HG02642 (cell line): Measurements from ENCODE around the gene MTHFSD.

Source experiments
- ATAC-seq: cut with Tn5 transposase; IDR thresholded peaks from one replicate; pipeline ENCODE4 v1.9.1; 2021; ENCODE audit warnings: mild to moderate bottlenecking; ENCODE audit not compliant: unreplicated experiment, poor library complexity

Gene MTHFSD

DNA sequence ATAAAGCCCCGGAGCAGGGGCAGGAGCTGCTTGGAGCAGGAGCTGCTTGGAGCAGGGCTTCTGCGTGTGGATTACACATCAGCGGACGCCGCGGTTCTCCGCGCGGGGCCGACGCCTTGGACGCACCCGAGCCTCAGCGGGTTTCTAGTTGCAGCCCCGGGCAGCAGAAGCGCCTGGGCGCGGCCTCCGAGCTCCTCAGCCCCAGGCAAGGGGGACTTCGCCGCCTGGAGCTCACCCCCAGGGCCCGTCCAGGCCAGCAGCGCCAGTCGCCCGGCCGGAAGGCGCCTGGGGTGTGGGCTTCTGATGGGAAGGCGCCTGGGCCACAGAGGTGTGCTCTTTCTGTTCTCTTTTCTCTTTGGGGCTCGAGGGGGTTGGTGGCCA, 38.4 kb downstream of the MTHFSD start:
- ATAC-seq = no peak

- no peak for ATAC-seq
These were observed 39.0 kb downstream of the MTHFSD start for GRCh38 chr16:86515777-86516622.

DNA sequence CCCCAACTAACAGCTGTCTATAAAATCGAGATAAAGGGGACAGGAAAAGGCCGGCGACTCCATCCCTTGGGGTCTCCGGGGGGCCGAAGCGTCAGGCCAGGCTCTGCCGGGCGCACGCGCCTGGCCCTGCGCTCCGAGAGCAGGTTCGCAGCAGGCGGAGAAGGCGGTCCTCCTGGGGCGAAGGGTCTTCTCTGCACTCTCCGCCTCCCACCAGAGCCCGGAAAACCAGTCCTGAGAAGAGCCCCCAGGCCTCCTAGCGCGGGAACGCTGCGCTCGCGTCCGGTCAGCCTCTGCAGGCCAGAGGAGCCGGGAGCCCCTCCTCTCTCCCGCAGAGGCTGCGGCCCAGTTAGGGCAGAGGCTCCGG, 39.6 kb downstream of the MTHFSD start:
- ATAC-seq = no peak

- no peak for ATAC-seq
These were observed 40.3 kb downstream of the MTHFSD start for GRCh38 chr16:86514481-86515376.

- no peak for ATAC-seq
These were observed 41.4 kb downstream of the MTHFSD start for GRCh38 chr16:86513471-86514277.

DNA sequence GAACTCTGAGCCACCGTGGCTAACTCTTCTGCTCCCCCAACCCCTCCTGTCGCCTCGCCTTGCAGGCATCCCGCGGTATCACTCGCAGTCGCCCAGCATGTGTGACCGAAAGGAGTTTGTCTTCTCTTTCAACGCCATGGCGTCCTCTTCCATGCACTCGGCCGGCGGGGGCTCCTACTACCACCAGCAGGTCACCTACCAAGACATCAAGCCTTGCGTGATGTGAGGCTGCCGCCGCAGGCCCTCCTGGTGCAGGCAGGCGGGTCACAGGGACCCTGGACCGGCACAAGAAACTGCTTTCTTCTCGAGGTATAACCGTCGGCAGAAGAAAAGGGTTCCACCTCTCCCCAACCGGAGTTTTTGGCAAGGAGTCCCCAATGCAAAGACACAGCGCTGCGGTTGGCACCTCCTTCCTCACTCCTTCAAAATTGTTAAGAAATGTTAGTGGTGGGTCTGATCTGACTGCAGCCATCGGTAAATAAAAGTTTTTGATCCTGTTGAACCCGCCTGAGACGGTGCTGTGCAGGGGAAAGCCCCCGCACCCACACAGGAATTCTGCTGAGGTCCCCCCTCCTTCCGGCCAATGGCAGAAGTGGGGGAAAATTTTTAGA, 42.1 kb downstream of the MTHFSD start:
- no peak for ATAC-seq

DNA sequence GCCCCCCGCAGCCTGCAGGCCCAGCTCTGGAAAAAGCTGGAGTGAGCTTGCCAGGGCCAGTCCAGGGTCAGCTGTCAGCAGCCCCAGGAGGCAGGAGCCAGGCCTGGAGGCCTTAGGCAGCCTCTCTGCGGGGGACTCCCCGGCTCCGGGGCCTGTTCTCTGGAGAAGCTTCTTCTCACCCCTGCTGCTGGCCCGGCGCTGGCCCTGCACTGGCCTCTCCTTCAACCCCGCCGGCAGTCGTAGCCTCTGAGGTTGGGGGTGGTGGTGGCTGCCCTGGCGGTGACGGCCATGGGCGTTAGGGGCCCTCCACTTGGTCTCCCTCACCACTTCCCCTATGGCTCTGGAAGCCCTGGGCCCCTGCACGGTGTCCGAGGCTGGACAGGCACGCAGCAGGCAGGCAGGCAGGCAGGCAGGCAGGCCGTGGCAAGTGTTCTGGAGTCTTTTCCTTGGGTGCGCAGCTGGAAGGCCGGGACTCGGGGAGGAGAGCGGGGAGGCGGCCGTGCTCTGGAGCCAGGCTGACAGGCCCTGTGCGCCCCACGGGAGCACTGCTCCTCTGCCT, 42.7 kb downstream of the MTHFSD start:
- ATAC-seq = no peak

DNA sequence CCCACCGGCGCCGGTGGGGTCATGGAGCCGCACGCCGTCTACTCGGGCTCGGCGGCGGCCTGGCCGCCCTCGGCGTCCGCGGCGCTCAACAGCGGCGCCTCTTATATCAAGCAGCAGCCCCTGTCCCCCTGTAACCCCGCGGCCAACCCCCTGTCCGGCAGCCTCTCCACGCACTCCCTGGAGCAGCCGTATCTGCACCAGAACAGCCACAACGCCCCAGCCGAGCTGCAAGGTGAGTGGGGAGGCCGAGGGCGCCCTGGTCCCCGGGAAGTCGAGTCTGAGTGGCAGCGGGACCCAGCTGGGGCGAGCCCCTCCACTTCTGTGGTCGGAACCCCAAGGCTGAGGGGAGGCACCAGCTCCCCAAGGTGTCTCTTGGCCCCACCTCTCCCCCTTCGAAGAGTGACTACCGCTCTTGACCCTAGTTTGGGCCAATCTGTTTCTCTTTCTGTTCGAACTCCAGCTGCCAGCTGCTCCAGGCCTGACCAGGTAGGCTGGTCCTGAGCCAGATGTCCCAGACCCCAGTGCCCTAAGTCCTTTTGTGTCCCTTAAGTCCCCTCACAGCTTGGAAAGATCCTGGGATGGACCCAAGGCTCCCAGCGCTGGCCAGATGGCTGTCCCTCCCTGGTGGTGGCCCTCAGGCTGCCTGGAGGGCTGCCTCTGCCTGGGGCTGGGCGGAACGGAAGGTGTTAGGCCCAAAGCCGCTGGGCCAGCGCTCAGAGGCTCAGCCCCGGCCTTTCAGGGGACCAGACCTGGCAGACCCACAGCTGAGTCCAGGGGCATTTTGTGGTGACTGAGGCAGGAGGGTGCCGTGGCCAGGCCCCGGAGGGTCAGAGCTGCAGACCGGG, 43.5 kb downstream of the MTHFSD start:
- no peak for ATAC-seq

DNA sequence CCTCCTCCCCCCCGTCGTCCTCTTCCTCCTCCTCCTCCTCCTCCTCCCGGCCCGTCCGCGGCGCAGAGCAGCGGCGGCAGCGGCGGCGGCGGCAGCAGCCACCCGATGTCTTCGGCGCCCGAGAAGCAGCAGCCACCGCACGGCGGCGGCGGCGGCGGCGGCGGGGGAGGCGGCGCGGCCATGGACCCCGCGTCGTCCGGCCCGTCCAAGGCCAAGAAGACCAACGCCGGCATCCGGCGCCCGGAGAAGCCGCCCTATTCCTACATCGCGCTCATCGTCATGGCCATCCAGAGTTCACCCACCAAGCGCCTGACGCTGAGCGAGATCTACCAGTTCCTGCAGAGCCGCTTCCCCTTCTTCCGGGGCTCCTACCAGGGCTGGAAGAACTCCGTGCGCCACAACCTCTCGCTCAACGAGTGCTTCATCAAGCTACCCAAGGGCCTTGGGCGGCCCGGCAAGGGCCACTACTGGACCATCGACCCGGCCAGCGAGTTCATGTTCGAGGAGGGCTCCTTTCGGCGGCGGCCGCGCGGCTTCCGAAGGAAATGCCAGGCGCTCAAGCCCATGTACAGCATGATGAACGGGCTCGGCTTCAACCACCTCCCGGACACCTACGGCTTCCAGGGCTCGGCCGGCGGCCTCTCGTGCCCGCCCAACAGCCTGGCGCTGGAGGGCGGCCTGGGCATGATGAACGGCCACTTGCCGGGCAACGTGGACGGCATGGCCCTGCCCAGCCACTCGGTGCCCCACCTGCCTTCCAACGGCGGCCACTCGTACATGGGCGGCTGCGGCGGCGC, 44.4 kb downstream of the MTHFSD start, which contains the start of gene FOXF1:
Gene FOXF1 (plus strand): TSS at position 63 of the 797 bp plus-strand sequence. CDS start 43 bp downstream, at position 106.
- ATAC-seq = no peak

GRCh38 chr16:86509759-86510464, 45.1 kb downstream of the MTHFSD start:
- no peak for ATAC-seq

GRCh38 chr16:86508947-86509758, 45.9 kb downstream of the MTHFSD start:
- ATAC-seq = no peak

GRCh38 chr16:86508028-86508946, 46.7 kb downstream of the MTHFSD start:
- no peak for ATAC-seq

- ATAC-seq = no peak
These were observed 47.6 kb downstream of the MTHFSD start for GRCh38 chr16:86507173-86508027.

DNA sequence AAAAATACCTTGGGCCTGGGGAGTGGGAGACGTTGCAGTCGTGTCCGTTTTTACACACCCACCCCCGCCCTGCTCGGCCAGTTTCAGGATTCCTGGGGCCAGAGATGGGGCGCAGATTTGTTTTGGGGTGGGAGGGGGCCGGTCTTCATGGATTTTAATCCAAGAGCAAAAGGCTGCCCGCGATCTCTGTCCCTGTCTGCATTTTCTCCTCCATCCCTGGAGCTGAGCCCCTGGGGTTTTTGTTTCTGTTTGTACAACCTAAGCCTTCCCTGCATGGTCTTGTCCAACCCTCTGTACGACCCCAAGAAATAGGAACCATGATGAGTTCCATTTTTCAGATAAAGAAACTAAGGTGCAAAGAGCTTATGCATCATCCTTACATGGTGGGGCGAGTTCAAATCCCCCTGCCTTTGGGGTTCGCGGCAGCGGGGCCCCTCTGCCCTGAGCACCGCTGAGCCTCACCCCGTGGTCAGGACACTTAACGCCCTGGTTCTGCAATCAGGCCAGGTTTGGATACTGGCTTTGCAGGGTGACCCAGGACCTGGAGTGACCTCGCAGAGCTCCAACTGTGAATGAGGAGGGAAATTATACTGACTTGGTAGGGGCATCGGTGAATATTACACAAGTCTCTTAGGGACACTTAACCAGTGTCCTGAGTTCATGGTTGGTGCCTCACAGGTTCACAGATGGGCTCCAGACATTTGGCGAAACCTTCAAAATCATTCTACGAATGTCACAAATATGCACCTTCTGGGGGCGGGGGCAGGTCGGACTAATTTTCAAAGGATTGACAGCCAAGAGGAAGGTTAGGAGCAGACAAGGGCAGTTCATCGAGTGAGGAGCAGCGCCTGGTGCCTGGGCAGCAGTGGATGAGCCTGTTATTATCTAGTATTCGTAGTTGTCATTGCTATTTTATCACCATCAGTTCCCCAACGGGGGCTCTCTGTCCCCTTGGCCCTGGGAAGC, 48.9 kb downstream of the MTHFSD start:
- ATAC-seq = no peak
